HS-5 (cell line): ENCODE data around the gene TMEM201.
"Not testable (repeated sequence)": the region's sequence is repeated elsewhere in the genome, so short reads cannot be mapped to it uniquely, and the experiment has no call there.

Source experiments
- DNase-seq: peaks from one replicate; pipeline ENCODE4 v3.0.0-alpha.2; 2012; ENCODE audit warnings: low read depth

The TMEM201 gene

DNA sequence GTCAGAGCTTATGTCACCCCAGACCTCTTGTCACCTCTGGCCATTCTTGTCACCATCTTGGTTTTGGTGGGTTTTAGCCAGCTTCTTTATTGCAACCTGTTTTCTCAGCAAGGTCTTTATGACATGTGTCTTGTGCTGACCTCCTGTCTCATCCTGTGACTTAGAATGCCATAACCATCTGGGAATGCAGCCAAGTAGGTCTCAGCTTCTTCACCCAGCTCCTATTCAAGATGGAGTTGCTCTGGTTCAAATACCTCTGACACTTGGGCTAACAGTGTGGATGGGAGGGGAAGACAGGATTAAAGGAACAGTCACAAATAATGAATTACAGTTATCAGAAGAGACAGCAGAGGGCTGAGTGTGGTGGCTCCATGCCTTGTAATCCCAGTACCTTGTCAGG lies 32.3 kb downstream of the TMEM201 start:
- DNase-seq: no peak

DNA sequence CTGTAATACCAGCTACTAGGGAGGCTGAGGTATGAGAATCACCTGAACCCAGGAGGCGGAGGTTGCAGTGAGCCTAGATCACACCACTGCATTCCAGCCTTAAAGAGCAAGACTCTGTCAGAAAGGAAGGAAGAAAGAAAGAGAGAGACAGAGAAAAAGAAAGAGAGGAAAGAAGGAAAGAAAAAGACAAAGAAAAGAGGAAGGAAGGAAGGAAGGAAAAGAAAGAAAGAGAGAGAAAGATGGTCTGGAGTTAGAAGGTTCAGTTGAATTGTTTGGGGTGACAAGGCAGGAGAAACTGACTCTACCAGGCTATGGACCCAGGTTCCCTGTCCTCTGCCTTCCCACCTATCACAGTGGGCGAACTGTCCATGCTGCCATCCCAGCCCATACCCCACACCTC lies 35.4 kb downstream of the TMEM201 start:
- DNase-seq: no peak

DNA sequence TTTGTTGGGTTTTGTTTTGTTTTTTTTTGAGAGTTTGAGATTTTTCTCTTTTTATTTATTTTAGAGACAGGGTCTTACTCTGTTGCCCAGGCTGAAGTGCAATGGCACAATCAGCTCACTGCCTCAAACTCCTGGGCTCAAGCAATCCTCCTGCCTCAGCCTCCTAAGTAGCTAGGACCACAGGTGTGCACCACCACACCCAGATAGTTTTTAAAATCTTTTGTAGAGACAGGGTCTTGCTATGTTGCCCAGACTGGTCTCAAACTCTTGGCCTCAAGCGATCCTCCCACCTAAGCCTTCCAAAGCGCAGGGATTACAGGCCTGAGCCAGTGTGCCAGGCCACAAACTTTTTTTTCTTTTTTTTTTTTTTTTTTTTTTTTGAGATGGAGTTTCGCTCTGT lies 36.3 kb downstream of the TMEM201 start:
- not testable (repeated sequence) for DNase-seq

DNA sequence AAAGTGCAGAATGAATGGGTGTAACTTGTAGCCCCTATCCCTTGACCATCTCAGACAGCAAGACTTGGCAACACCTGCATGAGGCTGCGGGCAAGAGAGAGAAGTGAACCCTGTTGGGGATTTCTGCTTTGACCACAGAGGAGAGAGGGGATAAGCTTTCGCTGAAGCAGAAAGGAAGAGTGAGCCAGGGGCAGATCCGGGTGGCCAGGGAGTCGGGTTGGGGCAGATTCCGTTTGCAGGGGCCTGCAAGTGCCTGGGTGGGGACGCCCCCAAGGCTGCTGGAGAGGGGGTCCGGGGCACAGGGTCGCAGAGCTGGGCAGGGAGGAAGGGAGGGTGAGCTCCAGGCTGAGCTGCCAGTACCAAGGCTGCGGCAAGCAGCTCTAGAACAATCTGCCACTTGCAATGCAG lies 37.5 kb downstream of the TMEM201 start:
- no peak for DNase-seq

DNA sequence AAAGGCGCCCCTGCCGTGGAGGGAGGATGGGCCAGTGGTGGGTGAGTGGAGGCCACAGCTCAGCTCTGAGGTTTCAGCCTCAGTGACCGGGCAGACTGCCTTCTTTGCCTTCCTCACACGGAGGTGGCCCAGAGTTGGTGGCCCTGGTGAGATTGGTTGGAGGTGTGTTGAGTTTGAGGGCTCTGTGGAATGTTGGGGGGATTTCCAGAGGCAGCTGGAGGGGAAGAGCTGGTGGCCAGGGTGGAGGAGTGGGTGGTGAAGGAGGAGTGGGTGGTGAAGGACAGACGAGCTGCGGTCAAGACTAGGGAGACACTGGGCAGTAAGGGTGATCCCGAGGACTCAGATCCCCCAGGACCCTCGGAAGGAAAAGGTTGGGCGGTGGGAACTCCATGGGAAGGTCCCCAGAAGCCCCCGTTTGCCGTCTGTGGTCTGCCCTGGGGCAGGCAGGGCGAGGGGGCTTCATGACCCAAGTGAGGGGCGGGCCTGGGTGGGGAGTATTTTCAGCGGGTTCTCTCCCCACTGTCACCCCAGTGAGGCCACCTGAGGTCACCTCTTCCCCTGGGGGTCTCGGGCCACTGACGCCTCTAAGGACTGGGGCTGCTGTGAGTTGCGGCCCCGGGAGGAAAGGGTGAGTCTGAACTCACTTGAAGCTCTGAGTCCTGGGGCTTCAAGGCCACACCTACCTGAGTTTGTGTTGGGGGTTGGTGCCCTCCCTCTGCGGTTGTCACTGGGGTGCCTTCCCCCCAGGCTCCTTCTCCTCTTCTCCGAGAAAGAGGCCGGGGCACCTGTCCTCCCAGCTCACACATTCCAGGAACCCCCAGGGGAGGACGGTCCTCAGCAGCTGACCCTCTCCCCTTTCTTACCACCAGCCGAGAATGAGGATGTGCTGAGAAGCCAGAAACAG lies 40.1 kb downstream of the TMEM201 start:
- no peak for DNase-seq

DNA sequence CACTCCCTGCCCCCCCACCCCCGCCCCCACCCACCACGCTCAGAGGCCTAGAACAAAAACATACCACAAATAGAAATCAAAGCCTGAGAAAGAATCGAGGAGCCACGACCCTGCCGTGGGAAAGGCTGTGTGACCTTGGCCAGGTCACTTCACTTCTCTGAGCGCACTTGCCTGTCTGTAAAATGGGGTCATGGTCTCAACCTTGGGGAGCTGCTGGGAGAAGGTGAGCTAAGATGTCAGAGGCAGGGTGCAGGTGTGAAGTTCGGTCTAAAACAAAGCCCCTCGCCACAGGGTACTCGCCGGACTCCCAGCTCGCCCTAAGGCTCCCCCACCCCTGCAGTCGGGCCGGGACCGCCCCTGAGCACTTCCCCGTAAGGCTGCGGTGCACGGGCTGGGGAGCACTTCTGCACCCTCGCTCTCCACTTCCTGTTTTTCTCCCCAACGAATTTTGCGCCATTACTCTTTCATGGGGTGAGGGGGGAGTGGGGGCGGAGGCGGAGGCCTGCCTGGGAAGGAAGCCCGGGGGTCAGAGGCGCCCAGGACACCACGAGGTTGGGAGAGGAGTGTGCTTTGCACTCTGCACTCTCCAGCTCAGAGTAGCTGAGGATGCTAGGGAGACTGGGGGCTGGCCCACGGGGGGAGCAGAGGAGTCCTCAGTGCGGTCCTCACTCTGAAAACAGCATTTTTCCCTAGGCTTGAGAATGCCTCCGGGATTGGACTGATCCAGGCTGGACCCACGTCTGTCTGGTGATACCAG lies 40.9 kb downstream of the TMEM201 start:
- no peak for DNase-seq

DNA sequence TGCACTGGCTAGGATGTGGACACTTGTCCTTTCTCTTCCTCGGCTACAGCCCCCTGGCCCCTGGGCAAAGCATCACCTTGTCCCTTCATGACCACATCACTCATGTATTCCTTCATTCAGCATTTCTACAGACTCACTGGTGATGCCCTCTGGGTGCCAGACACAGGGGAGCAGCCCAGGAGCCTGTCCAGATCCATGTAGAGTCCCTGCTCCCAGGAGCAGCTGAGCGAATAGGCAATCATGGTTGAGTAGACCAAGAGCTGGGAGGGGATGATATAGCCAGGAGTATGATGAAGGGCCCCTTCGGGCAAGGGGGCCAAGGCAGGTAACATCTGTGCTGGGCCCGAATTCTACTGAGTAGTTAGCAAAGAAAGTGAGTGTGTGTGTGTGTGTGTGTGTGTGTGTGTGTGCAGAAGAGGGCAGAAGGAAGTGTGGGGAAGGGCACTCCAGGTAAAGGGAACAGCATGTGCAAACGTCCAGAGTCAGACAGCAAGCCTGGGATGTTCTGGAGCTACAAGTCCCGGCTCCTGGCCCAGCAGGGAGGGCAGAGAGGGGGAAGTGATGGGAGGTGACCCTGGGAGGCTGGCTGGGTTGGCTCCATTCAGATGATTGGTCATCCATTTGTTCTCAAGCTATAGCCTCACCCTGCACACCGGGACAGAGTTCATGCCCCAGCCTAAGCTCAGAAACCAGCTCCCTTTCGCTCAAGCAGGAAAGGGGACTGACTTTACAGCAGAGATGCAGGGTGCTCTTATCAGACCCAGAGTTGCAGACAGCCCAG lies 41.8 kb downstream of the TMEM201 start:
- DNase-seq: no peak

DNA sequence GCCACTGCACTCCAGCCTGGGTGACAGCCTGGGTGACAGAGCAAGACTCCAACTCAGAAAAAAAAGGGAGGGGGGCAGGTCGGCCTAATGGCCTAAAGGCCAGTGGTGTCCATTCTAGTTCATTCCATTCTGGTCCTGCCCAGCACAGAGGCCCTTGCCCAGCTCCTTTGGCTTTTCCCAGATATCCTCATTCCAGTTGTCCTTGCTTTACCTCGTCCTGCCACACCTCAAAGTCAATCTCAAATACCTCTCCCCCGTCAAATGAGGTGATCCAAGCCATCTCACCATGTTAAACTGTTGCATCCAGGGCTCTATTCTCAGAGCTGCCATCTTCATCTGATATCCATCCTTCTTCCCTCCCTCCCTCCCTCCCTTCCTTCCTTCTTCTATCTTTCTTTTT lies 42.9 kb downstream of the TMEM201 start:
- no peak for DNase-seq

DNA sequence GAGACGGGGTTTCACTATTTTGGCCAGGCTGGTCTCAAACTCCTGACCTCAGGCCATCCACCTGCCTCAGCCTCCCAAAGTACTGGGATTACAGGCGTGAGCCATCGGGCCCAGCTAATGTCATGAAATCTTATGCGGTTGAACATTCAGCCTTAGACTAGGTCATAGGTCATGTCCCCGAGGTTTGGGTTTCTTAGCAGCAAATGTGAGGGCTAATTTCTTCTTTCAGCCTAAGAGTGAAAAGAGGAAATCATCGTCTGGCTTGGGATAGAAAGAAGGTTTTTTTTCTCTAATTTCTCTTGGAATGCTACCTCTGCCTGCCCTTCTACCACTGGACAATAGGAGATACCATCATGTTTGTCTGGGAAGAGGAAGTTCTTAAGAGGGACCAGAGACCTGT lies 44.8 kb downstream of the TMEM201 start:
- DNase-seq: no peak

DNA sequence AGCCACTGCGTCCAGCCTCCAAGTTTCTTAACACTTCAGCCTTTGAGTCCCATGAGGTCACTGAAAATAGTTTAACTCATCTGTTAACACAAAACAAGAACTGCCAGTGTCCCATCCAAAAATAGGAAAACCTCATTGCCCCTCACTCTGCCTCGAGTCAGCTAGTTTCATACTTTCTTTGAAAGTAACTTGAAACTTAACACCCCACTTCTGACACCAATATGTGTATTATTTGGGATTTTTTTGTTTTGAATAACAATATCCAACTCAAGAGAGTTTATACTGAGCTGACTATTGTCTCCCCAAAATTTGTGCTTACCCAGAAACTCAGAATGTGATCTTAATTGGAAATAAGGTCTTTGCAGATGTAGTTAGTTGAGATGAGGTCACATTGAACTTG lies 45.9 kb downstream of the TMEM201 start:
- no peak for DNase-seq

DNA sequence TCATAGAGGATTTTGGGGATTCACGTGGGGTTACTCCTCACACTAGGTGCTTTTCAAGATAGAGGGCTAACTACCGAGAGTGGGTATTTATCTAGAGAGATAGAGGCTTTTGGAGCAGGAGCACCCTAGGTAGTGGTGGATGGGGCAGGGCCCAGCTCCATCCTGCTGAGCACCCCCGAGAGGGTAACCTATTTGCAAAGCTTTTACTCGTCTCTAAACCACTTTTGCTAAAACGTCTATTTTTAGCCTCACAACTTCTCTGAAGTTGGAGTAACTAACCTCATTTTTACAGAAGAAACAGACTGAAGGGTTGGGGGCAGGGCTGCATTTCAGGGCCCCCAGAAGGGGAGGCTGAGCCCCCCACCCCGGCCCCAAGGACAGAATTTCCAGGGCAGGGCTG lies 50.5 kb downstream of the TMEM201 start:
- DNase-seq: no peak

DNA sequence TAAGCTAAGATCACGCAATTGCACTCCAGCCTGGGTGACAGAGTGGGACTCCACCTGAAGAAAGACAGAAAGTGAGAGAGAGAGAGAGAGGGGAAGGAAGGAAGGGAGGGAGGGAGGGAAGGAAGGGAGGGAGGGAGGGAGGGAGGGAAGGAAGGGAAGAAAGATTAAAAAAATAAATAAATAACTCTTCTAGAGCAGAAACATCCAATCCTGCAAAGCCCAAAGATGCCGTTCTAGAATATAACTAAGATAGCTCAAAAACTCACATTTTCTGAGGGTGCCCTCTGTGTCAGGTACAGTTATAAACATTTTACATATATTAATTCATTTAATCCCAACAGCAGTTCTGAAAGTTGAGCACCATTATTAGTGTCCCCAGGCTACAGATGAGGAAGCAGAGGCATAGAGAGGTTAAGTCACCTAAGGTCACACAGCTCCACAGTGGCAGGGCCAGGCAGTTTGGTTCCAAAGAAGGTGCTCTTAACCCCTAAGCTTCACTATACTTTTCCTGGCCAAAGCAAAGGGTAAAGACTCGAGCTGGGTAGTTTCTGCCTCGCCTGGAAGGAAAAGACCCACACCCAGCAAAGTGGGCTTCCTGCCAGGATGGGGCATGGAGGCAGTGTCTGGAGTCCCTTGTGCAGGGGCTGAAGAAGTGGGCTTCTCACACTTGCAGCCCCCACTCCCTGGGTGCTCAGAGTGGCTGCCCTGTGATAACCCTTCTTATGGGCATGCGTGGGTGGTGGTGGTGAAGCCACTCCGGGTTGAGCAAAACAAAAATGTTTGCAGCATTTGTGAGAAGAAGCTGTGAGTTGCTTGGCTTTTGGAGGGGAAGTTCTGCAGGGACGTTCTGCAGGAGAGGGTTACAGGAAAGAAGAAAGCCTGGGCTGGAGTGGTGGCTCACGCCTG lies 54.9 kb downstream of the TMEM201 start:
- no peak for DNase-seq

DNA sequence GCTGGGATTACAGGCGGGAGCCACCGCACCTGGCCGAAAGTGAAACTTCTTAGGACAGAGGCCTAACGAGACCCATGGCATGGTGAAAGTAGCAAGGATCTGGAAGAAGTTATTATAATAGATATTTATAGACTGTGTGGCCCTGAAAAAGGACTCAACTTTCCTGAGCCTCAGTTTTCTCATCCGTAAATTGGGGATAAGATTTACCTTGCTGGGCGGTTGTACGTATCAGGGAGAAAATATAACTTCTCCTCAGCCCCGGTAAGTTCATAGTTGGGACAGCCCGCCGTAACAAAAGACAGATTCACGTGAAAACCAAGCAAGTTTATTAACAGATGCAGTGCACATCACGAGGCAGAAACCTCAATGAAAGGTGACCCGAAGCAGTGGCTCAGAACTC lies 57.3 kb downstream of the TMEM201 start:
- DNase-seq: no peak

DNA sequence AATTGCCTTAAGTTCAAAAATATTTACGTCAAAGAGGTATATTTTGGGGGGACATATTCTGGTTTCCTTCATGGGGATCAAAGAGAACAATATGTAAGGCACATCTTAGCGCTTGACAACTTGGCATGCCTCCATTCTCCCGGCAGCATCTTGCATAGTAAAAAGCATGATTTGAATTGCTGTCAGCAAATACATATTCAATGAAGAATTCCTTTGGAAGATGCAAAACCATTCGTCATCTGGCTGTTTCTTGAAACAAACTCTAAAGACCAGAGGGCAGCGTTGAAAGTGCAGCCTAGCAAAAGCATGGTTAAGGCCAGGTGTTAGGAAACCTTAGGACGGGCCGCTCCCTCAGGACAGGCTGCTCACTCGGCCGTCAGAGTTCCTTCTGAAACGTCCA lies 59.5 kb downstream of the TMEM201 start:
- DNase-seq: no peak

DNA sequence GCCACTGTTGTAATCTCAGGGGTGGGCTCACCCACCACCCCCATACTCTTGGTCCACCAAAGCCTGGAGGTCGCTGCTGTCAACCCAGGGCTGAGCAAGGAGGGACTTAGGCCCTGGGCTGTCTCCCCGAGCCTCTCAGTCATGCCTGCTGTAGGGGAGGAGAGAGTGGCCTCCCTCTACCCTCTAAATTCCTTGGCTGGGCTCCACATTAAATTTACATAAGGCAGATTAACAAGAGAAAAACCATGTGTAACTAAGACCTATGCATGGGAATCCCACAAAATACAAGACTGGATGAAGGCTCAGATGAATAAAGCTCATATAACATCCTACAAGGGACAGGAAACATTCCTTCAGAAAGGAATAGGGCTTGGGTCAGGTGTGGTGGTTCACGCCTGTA lies 61.1 kb downstream of the TMEM201 start:
- DNase-seq: no peak

DNA sequence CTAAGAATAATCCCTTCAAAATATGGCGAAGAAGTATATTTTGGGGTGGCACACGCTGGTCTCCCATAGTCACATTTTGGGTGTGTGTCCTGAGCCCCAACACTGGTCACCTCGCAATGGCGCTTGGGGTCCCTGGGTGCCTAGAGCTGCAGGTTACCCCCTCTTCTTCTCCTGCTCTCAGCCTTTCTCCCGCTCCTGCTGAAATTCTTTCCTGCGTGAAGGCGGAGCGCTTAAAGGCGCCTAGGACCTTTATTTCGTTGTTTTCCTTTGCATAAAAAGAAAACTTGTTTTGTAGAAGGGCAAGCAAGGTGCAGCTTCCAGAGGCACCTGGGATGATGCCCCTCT lies 62.5 kb downstream of the TMEM201 start:
- no peak for DNase-seq

DNA sequence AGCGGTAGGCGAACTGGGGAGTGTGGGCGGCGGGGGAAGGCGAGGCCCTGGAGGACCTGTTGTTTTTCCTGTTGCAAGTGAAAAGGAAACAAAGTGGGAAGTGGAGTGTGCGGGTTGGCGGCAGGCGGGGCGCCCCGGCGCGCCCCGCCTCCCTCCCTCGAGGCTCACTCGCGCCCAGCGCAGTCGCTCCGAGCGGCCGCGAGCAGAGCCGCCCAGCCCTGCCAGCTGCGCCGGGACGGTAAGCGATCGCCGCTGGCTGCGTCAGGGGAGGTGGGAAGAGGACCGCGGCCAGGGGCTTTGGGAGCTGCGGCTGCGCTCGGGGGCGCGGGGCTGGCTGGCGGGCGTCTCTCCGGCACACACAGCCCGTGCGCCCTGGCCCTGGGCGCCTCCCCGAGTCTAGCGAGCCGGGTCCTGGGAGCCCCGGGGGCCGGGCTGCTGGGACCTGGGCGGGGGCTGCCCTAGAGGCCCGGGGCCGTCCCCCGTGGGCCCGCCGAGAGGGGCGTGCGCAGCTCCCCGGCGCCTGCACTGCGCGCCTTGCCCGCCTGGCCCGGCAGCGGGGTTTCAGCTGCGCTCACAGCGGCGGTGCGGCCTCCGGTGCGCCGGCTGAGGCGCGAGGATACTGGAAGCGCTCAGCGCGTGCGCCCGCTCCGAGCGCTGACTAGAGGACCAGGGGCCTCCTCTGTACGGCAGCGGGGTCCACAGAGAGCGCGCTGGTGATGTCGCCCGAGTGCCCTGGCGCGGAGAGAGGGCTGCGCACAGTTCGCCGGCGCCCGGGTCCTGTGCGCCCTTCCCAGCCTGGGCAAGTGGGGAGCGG lies 63.1 kb downstream of the TMEM201 start, which contains the start of gene PIK3CD:
Gene PIK3CD (plus strand): TSS at position 167 of the 814 bp plus-strand sequence. CDS start 58,725 bp downstream, outside the sequence.
- no peak for DNase-seq

DNA sequence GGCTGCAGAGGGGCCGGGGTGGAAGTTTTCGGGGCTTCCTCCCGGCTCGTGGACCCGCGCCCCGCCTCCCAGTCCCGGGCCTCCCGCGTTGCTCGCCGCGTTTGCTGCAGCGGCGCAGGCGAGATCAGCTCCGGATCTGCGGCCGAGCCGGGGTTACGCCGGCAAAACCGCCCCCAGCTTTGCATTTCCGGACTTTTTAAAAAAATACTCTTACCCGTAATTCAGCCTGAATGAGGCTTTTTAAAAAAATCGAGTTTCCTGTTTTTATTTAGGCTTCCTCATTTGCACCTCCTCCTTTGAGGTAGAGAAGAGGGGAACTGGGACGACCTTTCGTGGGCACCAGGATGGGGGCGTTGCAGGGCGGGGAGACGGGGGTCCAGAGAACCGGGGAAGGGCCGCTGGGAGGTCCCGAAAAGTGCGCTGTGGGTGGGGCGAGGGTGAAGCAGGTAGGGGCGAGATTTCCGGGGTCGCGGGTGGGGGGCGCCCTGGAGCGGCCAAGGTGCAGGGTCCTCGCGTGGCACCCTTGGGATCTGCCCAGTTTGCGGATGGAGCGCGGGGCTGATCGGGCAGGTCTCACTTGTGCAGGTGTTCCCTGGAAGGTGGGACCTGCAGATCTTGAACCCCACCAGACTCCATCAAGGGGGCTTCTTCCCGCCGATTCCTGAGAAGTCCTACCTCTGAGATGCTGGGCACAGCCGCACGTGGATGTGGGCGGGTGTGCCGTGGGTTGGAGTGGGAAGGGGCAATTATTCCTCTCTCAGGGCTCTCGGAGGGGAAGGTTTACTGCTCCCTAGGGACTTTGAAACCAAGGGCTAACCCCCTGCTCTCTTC lies 63.9 kb downstream of the TMEM201 start:
- DNase-seq: no peak

DNA sequence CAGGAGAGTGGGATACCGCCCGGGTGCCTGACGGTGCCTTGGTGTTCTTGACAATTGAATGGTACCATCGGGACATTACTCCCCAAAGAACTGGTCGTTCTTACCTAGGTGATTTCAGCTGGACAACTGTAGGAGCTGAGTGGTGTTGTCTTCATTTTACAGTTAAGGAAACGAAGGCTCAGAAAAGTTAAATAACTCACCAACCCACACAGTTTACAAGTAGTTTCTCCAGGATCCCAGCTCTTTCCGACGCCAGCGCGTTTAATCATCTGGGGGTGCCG lies 64.4 kb downstream of the TMEM201 start:
- no peak for DNase-seq

DNA sequence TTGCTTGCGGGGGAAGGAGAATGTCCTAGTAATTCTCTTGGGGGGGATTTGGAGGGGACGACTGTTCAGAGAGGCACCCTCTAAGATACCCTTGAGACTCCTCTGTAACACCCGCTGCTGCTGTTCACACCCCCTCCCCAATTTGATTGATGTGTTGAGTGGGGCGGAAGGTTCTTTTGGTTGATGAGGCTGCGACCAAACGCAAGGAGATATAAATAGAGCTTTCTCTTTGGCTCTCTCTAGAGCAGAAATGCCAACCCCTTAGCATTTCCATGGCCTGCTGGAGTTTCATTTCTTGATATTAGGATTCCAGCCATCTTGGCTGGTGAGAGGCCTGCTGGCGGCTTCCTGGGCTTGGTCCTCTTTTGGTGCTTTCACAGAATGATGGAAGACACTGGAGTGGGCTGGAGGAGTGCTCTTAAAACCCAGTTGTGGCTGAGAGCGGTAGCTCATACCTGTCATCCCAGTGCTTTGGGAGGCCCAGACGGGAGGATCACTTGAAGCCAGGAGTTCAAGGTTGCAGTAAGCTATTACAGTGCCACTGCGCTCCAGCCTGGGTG lies 64.9 kb downstream of the TMEM201 start:
- no peak for DNase-seq
